ENCODE measurements around the gene VPS51. TPM values are rescaled to one million over a fixed set of nuclear protein-coding genes. Genes with fewer than 3 reads are reported as not detected.

VPS51 gene
- total and polyA plus RNA-seq, 2 of the 4 experiments (the other 2 are of a cell fraction), result 56.3 to 113 TPM

- H2BK15ac ChIP-seq (ENCODE audit: low read depth, low read length), result no peak overlapping the region
- no peaks in the 10 kb centered on the region for H3K27me3 ChIP-seq (ENCODE audit: control insufficient read depth, insufficient read depth, low read length)
- H3K9ac ChIP-seq (ENCODE audit: low read depth, low read length), result no peak overlapping the region
- intact Hi-C loops (cut with micrococcal nuclease), result loop anchor here (2.0 to 5.0 kb wide), 2 partner anchors 142 to 264 kb away; no protein-coding TSS in a partner anchor
- peaks cover 0 to 24% of the 10 kb centered on the region in 2 experiments; a peak in 3 of 4 replicates for H3K79me1 ChIP-seq (ENCODE audit: low read depth in 1 of 2, low read length in 2 of 2)
- no peak overlapping the region for H3K4me3 ChIP-seq (ENCODE audit: insufficient read depth, low read depth, low read length)
- H3K4me1 ChIP-seq (ENCODE audit: control insufficient read depth, insufficient read depth, low read length), result peaks cover 13% of the 10 kb centered on the region; the same call in 1 of the 2 replicates
- peak overlapping the region; percentile 82 for H2AK9ac ChIP-seq (replicated peaks; ENCODE audit: low read depth, low read length, poor library complexity)
- BruUV-seq (replicated peaks), result no TSS peak
- H3K18ac ChIP-seq (ENCODE audit: low read depth, low read length), result no peak overlapping the region
- peak; percentile 62 for TF ChIP-seq RAD21 (IDR thresholded peaks at IDR 0.05; ENCODE audit: low read length)
- peak; percentile 69 for TF ChIP-seq SMC3 (IDR thresholded peaks at IDR 0.05; ENCODE audit: low read depth, low read length)
- peak; percentile 91 for TF ChIP-seq CTCF (conservative IDR thresholded peaks at IDR 0.05; ENCODE audit: low read depth, low read length)
- TF ChIP-seq CEBPB (IDR thresholded peaks at IDR 0.05; ENCODE audit: low read depth, low read length), result peak; percentile 68; the same call in 1 of the 2 replicates
- no peak for TF ChIP-seq NFE2L2 (IDR thresholded peaks at IDR 0.05; ENCODE audit: low read depth, low read length)
- TF ChIP-seq RCOR1 (IDR thresholded peaks at IDR 0.05; ENCODE audit: insufficient replicate concordance, low read length), result no peak
- no peak for TF ChIP-seq CHD1 (IDR thresholded peaks at IDR 0.05; ENCODE audit: low read depth, low read length)
- no peak overlapping the region for H2BK120ac ChIP-seq (ENCODE audit: low read depth, low read length)
- peak; percentile 73 for ATAC-seq (ENCODE audit: low read depth)
- H2BK5ac ChIP-seq (ENCODE audit: low read depth, low read length, poor library complexity, severe bottlenecking), result no peak overlapping the region
- no peak overlapping the region for H3K4ac ChIP-seq (ENCODE audit: low read depth, low read length)
- CTCF ChIA-PET, result interaction anchor here (0.7 to 3.5 kb wide), 4 partner anchors 8 to 98 kb away, joined by 3 to 15 read pairs (median 4); partner anchors contain the start of gene SNX15
- H3K14ac ChIP-seq (replicated peaks; ENCODE audit: low read depth, low read length), result no peak overlapping the region
- H3K9me1 ChIP-seq (ENCODE audit: insufficient read depth, low read length), result 0 out of 2 replicates have a peak, but pooled peaks cover 1% of the 10 kb centered on the region
- H3K9me3 ChIP-seq (ENCODE audit: control insufficient read depth, insufficient read depth, low read length), result no peaks in the 10 kb centered on the region
- POLR2A ChIA-PET (ENCODE audit: unreplicated experiment), result no interaction called here
- H3K27ac ChIP-seq (ENCODE audit: insufficient read depth, low read length), result no peak overlapping the region
- in situ Hi-C loops (cut with MboI; ENCODE audit: low sequenced_read_pairs), result no loop called here
- no peak overlapping the region for H3K56ac ChIP-seq (ENCODE audit: extremely low read depth, insufficient read depth, low read length)
- no peak overlapping the region for H4K5ac ChIP-seq (ENCODE audit: low read depth, low read length)
- peak overlapping the region; percentile 85 for H2AFZ ChIP-seq (replicated peaks; ENCODE audit: low read length, poor library complexity)
- H4K91ac ChIP-seq (ENCODE audit: insufficient read depth, low read depth, low read length), result no peak overlapping the region
- peak; percentile 74 for DNase-seq
- dilution Hi-C loops (cut with HindIII; ENCODE audit: low sequenced_read_pairs, unreplicated experiment), result no loop called here
- no peak overlapping the region for H2AK5ac ChIP-seq (ENCODE audit: low read depth, low read length)
- H4K20me1 ChIP-seq (ENCODE audit: insufficient read depth, low read length), result peaks cover 11% of the 10 kb centered on the region; the same call in 1 of the 2 replicates
- H2BK20ac ChIP-seq (ENCODE audit: low read depth, low read length), result no peak overlapping the region
- WGBS, 2 experiments (ENCODE audit: extremely low coverage in 2 of 2, insufficient read length in 1 of 2), result 20% methylated on average over 9 of the region's 18 CpGs; no CpG with 5 or more reads in 1 of the 2 experiments
- H3K36me3 ChIP-seq (ENCODE audit: control insufficient read depth, insufficient read depth, low read length), result peaks cover 11% of the 10 kb centered on the region
- peak overlapping the region; percentile 56; the same call in 1 of the 2 replicates for H3K4me2 ChIP-seq (ENCODE audit: low read depth, low read length)
- no peak overlapping the region for H4K8ac ChIP-seq (ENCODE audit: low read depth in 2 of 2, low read length in 2 of 2)
- no peak overlapping the region; the same call in 1 of the 2 replicates for H3K23ac ChIP-seq (ENCODE audit: low read depth, low read length)
Measured at GRCh38 chr11:65110354-65110861, 14.4 kb downstream of the VPS51 start.

Data from IMR-90 (cell line).